DND-41 (cell line): ENCODE measurements around the gene COL15A1.

Experiments
- ATAC-seq: fragments of 200-7000 bp; cut with Tn5 transposase; 3 replicates; pipeline ENCODE4 v1.9.1; 2021; ENCODE audit warnings: low read depth; ENCODE audit not compliant: insufficient read depth
- DNase-seq: peaks from one replicate; pipeline ENCODE4 v3.0.0-alpha.2; 2020
- H2AFZ ChIP-seq: 2 replicates; pipeline ENCODE4 v1.6.0; 2012; ENCODE audit warnings: low read depth, low read length
- H3K27ac ChIP-seq: 2 replicates; pipeline ENCODE4 v1.5.1; 2012; ENCODE audit warnings: low read length, inconsistent platforms
- H3K27me3 ChIP-seq: fragments of 200-600 bp; sonication (generic); 2 replicates; pipeline ENCODE4 v1.6.0; 2012; ENCODE audit warnings: low read length, mild to moderate bottlenecking, inconsistent platforms; ENCODE audit not compliant: insufficient read depth, poor library complexity
- H3K36me3 ChIP-seq: 2 replicates; pipeline ENCODE4 v1.5.1; 2012; ENCODE audit warnings: low read length, inconsistent platforms; ENCODE audit not compliant: insufficient read depth
- H3K4me1 ChIP-seq: 2 replicates; pipeline ENCODE4 v1.5.1; 2012; ENCODE audit warnings: mild to moderate bottlenecking, low read length; ENCODE audit not compliant: insufficient read depth
- H3K4me2 ChIP-seq: 2 replicates; pipeline ENCODE4 v1.6.0; 2012; ENCODE audit warnings: mild to moderate bottlenecking, moderate library complexity, low read length, inconsistent platforms; ENCODE audit not compliant: insufficient read depth
- H3K4me3 ChIP-seq, 2 experiments: fragments of 200-600 bp in 1 of 2; shearing (Covaris generic) in 1 of 2; 2 replicates each; pipeline ENCODE4 v1.5.1; 2012 to 2016; ENCODE audit warnings: inconsistent platforms in 2 of 2, low read length in 2 of 2, mild to moderate bottlenecking in 2 of 2, low read depth in 1 of 2, moderate library complexity in 1 of 2
- H3K79me2 ChIP-seq: 2 replicates; pipeline ENCODE4 v1.6.0; 2012; ENCODE audit warnings: low read length, inconsistent platforms; ENCODE audit not compliant: insufficient read depth
- H3K9ac ChIP-seq: 2 replicates; pipeline ENCODE4 v1.6.0; 2012; ENCODE audit warnings: low read depth, mild to moderate bottlenecking, inconsistent platforms, low read length, moderate library complexity
- H3K9me3 ChIP-seq: 2 replicates; pipeline ENCODE4 v1.5.1; 2012; ENCODE audit warnings: low read length, moderate library complexity, mild to moderate bottlenecking, inconsistent platforms; ENCODE audit not compliant: insufficient read depth, severe bottlenecking
- H4K20me1 ChIP-seq: 2 replicates; pipeline ENCODE4 v1.6.0; 2012; ENCODE audit warnings: low read length; ENCODE audit not compliant: insufficient read depth
- CTCF ChIP-seq: IDR thresholded peaks from 2 replicates; pipeline ENCODE4 v1.5.1; 2012; ENCODE audit warnings: borderline replicate concordance, low read length, moderate library complexity, mild to moderate bottlenecking; ENCODE audit not compliant: poor library complexity, severe bottlenecking; ENCODE audit errors: extremely low read depth
- EZH2 ChIP-seq: IDR thresholded peaks from 3 replicates; pipeline ENCODE4 v1.6.1; 2012; ENCODE audit warnings: borderline replicate concordance, low read depth, mild to moderate bottlenecking, moderate library complexity, low read length, inconsistent platforms; ENCODE audit not compliant: severe bottlenecking

COL15A1 gene

GRCh38 chr9:99040251-99040900, 96.7 kb downstream of the COL15A1 start:
- no peaks in the 10 kb centered on the region for H3K79me2 ChIP-seq
- no peak overlapping the region for H3K9ac ChIP-seq
- no peaks in the 10 kb centered on the region for H3K36me3 ChIP-seq
- H2AFZ ChIP-seq = no peak overlapping the region
- no peaks in the 10 kb centered on the region for H4K20me1 ChIP-seq
- DNase-seq (no peak), ATAC-seq (no peak)
- TF ChIP-seq CTCF = no peak
- no peak overlapping the region for H3K27ac ChIP-seq
- peaks cover 5% of the 10 kb centered on the region for H3K9me3 ChIP-seq
- H3K4me3 ChIP-seq = no peak overlapping the region
- H3K4me1 ChIP-seq = no peaks in the 10 kb centered on the region
- no peak overlapping the region for H3K4me2 ChIP-seq
- no peaks in the 10 kb centered on the region for H3K27me3 ChIP-seq

GRCh38 chr9:99040911-99041582, 97.3 kb downstream of the COL15A1 start:
- Histone ChIP-seq H3K27me3 (no peaks in the 10 kb centered on the region), H3K36me3 (no peaks in the 10 kb centered on the region), H3K4me3 (no peak overlapping the region), H3K4me1 (no peaks in the 10 kb centered on the region), H4K20me1 (no peaks in the 10 kb centered on the region), H3K4me2 (no peak overlapping the region), H3K27ac (no peak overlapping the region), H3K9me3 (peaks cover 5% of the 10 kb centered on the region), H3K79me2 (no peaks in the 10 kb centered on the region), H2AFZ (no peak overlapping the region), H3K9ac (no peak overlapping the region)
- no peak for TF ChIP-seq EZH2
- TF ChIP-seq CTCF = no peak
- DNase-seq (no peak), ATAC-seq (no peak; the same call in 2 of the 3 replicates)

GRCh38 chr9:99041618-99042017, 97.9 kb downstream of the COL15A1 start:
- H3K27ac ChIP-seq = no peak overlapping the region
- no peak overlapping the region for H3K4me2 ChIP-seq

More at GRCh38 chr9:99041618-99042017, 97.9 kb downstream of the COL15A1 start:
- Histone ChIP-seq H3K9me3 (peaks cover 5% of the 10 kb centered on the region), H2AFZ (no peak overlapping the region), H3K36me3 (no peaks in the 10 kb centered on the region), H3K9ac (no peak overlapping the region), H3K4me1 (no peaks in the 10 kb centered on the region), H3K4me3 (no peak overlapping the region), H3K79me2 (no peaks in the 10 kb centered on the region), H4K20me1 (no peaks in the 10 kb centered on the region), H3K27me3 (no peaks in the 10 kb centered on the region)
- TF ChIP-seq CTCF = no peak
- no peak for TF ChIP-seq EZH2
- ATAC-seq (no peak), DNase-seq (no peak)
